IMR-90 (cell line): ENCODE data around the gene MSX1. TPM values are rescaled to one million over a fixed set of nuclear protein-coding genes. Genes with fewer than 3 reads are reported as not detected.

Experiments
- ATAC-seq: fragments of 200-7000 bp; cut with Tn5 transposase; 2 replicates; pipeline ENCODE4 v1.9.1; 2020; ENCODE audit warnings: low read depth, mild to moderate bottlenecking, moderate library complexity
- BruUV-seq: library from RNA; stranded (reverse); fragments of 400-500 nt; replicated peaks from 2 replicates; lab custom pipeline; 2021; lab: Mats Ljungman, UMichigan
- CTCF ChIA-PET: fragments of 300-600 bp; formaldehyde crosslinking; extraction: SDS; loops from one replicate; lab custom pipeline; 2021; ENCODE audit warnings: antibody characterized with exemption; lab: Yijun Ruan, JAX
- POLR2A ChIA-PET: fragments of 300-600 bp; sonication (Branson Sonifier 250); formaldehyde crosslinking; loops from one replicate; lab custom pipeline; 2022; ENCODE audit warnings: antibody characterized with exemption; ENCODE audit not compliant: unreplicated experiment; lab: Charles Lee
- DNase-seq: peaks from one replicate; pipeline ENCODE4 v3.0.0; 2013
- H2AFZ ChIP-seq: replicated peaks from 2 replicates; pipeline ENCODE3; 2013; ENCODE audit warnings: low read length, mild to moderate bottlenecking; ENCODE audit not compliant: poor library complexity
- H2AK5ac ChIP-seq: 2 replicates; pipeline ENCODE4 v1.6.1; 2013; ENCODE audit warnings: low read depth, low read length, inconsistent platforms
- H2AK9ac ChIP-seq: replicated peaks from 2 replicates; pipeline ENCODE3; 2013; ENCODE audit warnings: mild to moderate bottlenecking, low read depth, low read length, moderate library complexity; ENCODE audit not compliant: poor library complexity
- H2BK120ac ChIP-seq: 2 replicates; pipeline ENCODE4 v1.6.1; 2013; ENCODE audit warnings: low read depth, low read length, inconsistent platforms
- H2BK15ac ChIP-seq: 3 replicates; pipeline ENCODE4 v1.6.1; 2013; ENCODE audit warnings: low read depth, low read length, inconsistent platforms
- H2BK20ac ChIP-seq: 2 replicates; pipeline ENCODE4 v1.6.1; 2013; ENCODE audit warnings: low read depth, mild to moderate bottlenecking, inconsistent platforms, low read length, moderate library complexity
- H2BK5ac ChIP-seq: 2 replicates; pipeline ENCODE4 v1.6.1; 2013; ENCODE audit warnings: mild to moderate bottlenecking, low read depth, low read length, inconsistent platforms; ENCODE audit not compliant: poor library complexity, severe bottlenecking
- H3K14ac ChIP-seq: replicated peaks from 2 replicates; pipeline ENCODE4 v1.6.1; 2013; ENCODE audit warnings: low read depth, low read length, inconsistent platforms
- H3K18ac ChIP-seq: 2 replicates; pipeline ENCODE4 v1.6.1; 2013; ENCODE audit warnings: low read depth, low read length, control low read depth
- H3K23ac ChIP-seq: 2 replicates; pipeline ENCODE4 v1.6.1; 2013; ENCODE audit warnings: low read depth, low read length, inconsistent platforms
- H3K27ac ChIP-seq: 2 replicates; pipeline ENCODE4 v1.5.1; 2013; ENCODE audit warnings: mild to moderate bottlenecking, control low read depth, low read length; ENCODE audit not compliant: insufficient read depth
- H3K27me3 ChIP-seq: 2 replicates; pipeline ENCODE4 v1.6.1; 2013; ENCODE audit warnings: low read length; ENCODE audit not compliant: control insufficient read depth, insufficient read depth
- H3K36me3 ChIP-seq: 2 replicates; pipeline ENCODE4 v1.6.1; 2013; ENCODE audit warnings: low read length, mixed read lengths; ENCODE audit not compliant: control insufficient read depth, insufficient read depth
- H3K4ac ChIP-seq: 2 replicates; pipeline ENCODE4 v1.6.1; 2013; ENCODE audit warnings: low read depth, low read length, inconsistent platforms
- H3K4me1 ChIP-seq: 2 replicates; pipeline ENCODE4 v1.6.1; 2013; ENCODE audit warnings: low read length, mixed read lengths; ENCODE audit not compliant: control insufficient read depth, insufficient read depth
- H3K4me2 ChIP-seq: 2 replicates; pipeline ENCODE4 v1.6.1; 2013; ENCODE audit warnings: low read depth, mild to moderate bottlenecking, control low read depth, low read length, moderate library complexity
- H3K4me3 ChIP-seq: 2 replicates; pipeline ENCODE4 v1.5.1; 2013; ENCODE audit warnings: low read depth, mild to moderate bottlenecking, control low read depth, low read length, moderate library complexity; ENCODE audit not compliant: insufficient read depth
- H3K56ac ChIP-seq: 2 replicates; pipeline ENCODE4 v1.6.1; 2013; ENCODE audit warnings: low read length, inconsistent platforms; ENCODE audit not compliant: insufficient read depth; ENCODE audit errors: extremely low read depth
- H3K79me1 ChIP-seq, 2 experiments: 2 replicates each; pipeline ENCODE4 v1.6.1; 2013; ENCODE audit warnings: low read length in 2 of 2, inconsistent platforms in 1 of 2, low read depth in 1 of 2
- H3K9ac ChIP-seq: 2 replicates; pipeline ENCODE4 v1.6.1; 2013; ENCODE audit warnings: low read depth, low read length, control low read depth
- H3K9me1 ChIP-seq: 2 replicates; pipeline ENCODE4 v1.6.1; 2013; ENCODE audit warnings: low read length, inconsistent platforms; ENCODE audit not compliant: insufficient read depth
- H3K9me3 ChIP-seq: 2 replicates; pipeline ENCODE4 v1.6.1; 2013; ENCODE audit warnings: low read length; ENCODE audit not compliant: control insufficient read depth, insufficient read depth
- H4K20me1 ChIP-seq: 2 replicates; pipeline ENCODE4 v1.6.1; 2013; ENCODE audit warnings: low read length, inconsistent platforms; ENCODE audit not compliant: insufficient read depth
- H4K5ac ChIP-seq: 2 replicates; pipeline ENCODE4 v1.6.1; 2013; ENCODE audit warnings: mild to moderate bottlenecking, low read depth, low read length, control low read depth
- H4K8ac ChIP-seq, 2 experiments: 2 replicates each; pipeline ENCODE4 v1.6.1; 2013; ENCODE audit warnings: low read depth in 2 of 2, low read length in 2 of 2, control low read depth in 1 of 2, inconsistent platforms in 1 of 2
- H4K91ac ChIP-seq: 2 replicates; pipeline ENCODE4 v1.6.1; 2013; ENCODE audit warnings: low read depth, low read length, inconsistent platforms; ENCODE audit not compliant: insufficient read depth
- BHLHE40 ChIP-seq: fragments of 150-350 bp; IDR thresholded peaks from 2 replicates; pipeline ENCODE4 v1.6.1; 2016; ENCODE audit warnings: mild to moderate bottlenecking, low read depth, low read length
- CEBPB ChIP-seq: IDR thresholded peaks from 2 replicates; pipeline ENCODE4 v1.6.1; 2012; ENCODE audit warnings: low read depth, low read length, improper control_type of control experiment
- CHD1 ChIP-seq: IDR thresholded peaks from 2 replicates; pipeline ENCODE4 v1.6.1; 2012; ENCODE audit warnings: low read depth, low read length, improper control_type of control experiment
- CTCF ChIP-seq: conservative IDR thresholded peaks from 2 replicates; pipeline ENCODE4 v1.5.1; 2012; ENCODE audit warnings: mild to moderate bottlenecking, low read depth, low read length, improper control_type of control experiment
- ELK1 ChIP-seq: fragments of 150-350 bp; IDR thresholded peaks from 2 replicates; pipeline ENCODE4 v1.6.1; 2016; ENCODE audit warnings: low read depth, mild to moderate bottlenecking, low read length, moderate library complexity, borderline replicate concordance
- FOS ChIP-seq: fragments of 150-350 bp; IDR thresholded peaks from 2 replicates; pipeline ENCODE4 v1.6.1; 2016; ENCODE audit warnings: low read depth, low read length
- MAFK ChIP-seq: IDR thresholded peaks from 2 replicates; pipeline ENCODE4 v1.6.1; 2012; ENCODE audit warnings: low read depth, low read length, improper control_type of control experiment
- MXI1 ChIP-seq: IDR thresholded peaks from 2 replicates; pipeline ENCODE4 v1.6.1; 2012; ENCODE audit warnings: low read depth, mild to moderate bottlenecking, low read length, moderate library complexity, borderline replicate concordance
- NFE2L2 ChIP-seq: fragments of 150-350 bp; IDR thresholded peaks from 2 replicates; pipeline ENCODE4 v1.6.1; 2016; ENCODE audit warnings: low read depth, mild to moderate bottlenecking, low read length
- POLR2A ChIP-seq: IDR thresholded peaks from 2 replicates; pipeline ENCODE4 v1.6.1; 2012; ENCODE audit warnings: mild to moderate bottlenecking, low read depth, low read length
- RAD21 ChIP-seq: IDR thresholded peaks from 2 replicates; pipeline ENCODE4 v1.6.1; 2012; ENCODE audit warnings: low read length, improper control_type of control experiment
- RCOR1 ChIP-seq: IDR thresholded peaks from 2 replicates; pipeline ENCODE4 v1.6.1; 2012; ENCODE audit warnings: mild to moderate bottlenecking, low read length, improper control_type of control experiment; ENCODE audit not compliant: insufficient replicate concordance
- RFX5 ChIP-seq: IDR thresholded peaks from 2 replicates; pipeline ENCODE4 v1.8.0; 2012; ENCODE audit warnings: low read depth, mild to moderate bottlenecking, low read length, moderate library complexity
- SMC3 ChIP-seq: fragments of 150-350 bp; IDR thresholded peaks from 2 replicates; pipeline ENCODE4 v1.6.1; 2016; ENCODE audit warnings: low read depth, mild to moderate bottlenecking, antibody characterized with exemption, low read length, moderate library complexity
- USF2 ChIP-seq: fragments of 150-350 bp; IDR thresholded peaks from 2 replicates; pipeline ENCODE4 v1.6.1; 2017; ENCODE audit warnings: mild to moderate bottlenecking, antibody characterized with exemption, low read length, low read depth
- WGBS, 2 experiments: methylation state at CpG; one replicate each; pipeline versions ENCODE4 v1.1.5 to v1.1.7; 2013; ENCODE audit warnings: missing lambda C conversion rate in 2 of 2; ENCODE audit not compliant: insufficient read length in 1 of 2; ENCODE audit errors: extremely low coverage in 2 of 2; 5-methylcytosine and 5-hydroxymethylcytosine counted together
- dilution Hi-C: fragments of 300-500 bp; cut with HindIII; formaldehyde crosslinking; loops from one replicate; pipeline ENCODE4 v1.14.3; 2018; ENCODE audit warnings: low sequenced_read_pairs; ENCODE audit not compliant: unreplicated experiment
- in situ Hi-C: fragments of 300-500 bp; cut with MboI; formaldehyde crosslinking; loops from 3 replicates; pipeline ENCODE4 v1.14.3; 2019; ENCODE audit warnings: low sequenced_read_pairs, inconsistent platforms, mixed read lengths
- intact Hi-C: fragments of 100-400 bp; cut with micrococcal nuclease; formaldehyde crosslinking; loops from 2 replicates; pipeline ENCODE4 v1.10.0; 2022
- polyA plus RNA-seq, 3 experiments: library from polyadenylated mRNA; depleted of rRNA; stranded (reverse); fragments of >200 nt; gene quantifications; 2 replicates each; pipeline ENCODE4 v1.2.3, GENCODE V29; 2012; ENCODE audit warnings: low replicate concordance in 1 of 3
- total RNA-seq: library from RNA; depleted of rRNA; stranded (reverse); fragments of >200 nt; gene quantifications from 2 replicates; pipeline ENCODE4 v1.2.3, GENCODE V29; 2012

MSX1 gene
- total and polyA plus RNA-seq, 2 of the 4 experiments (the other 2 are of a cell fraction): 1.1 to 3.9 TPM

- no peak overlapping the region for H3K56ac ChIP-seq
- no peaks in the 10 kb centered on the region for H4K20me1 ChIP-seq
- H3K27ac ChIP-seq: no peak overlapping the region
- intact Hi-C loops: no loop called here
- dilution Hi-C loops: no loop called here
- H2BK5ac ChIP-seq: no peak overlapping the region
- H3K9ac ChIP-seq: no peak overlapping the region
- in situ Hi-C loops: no loop called here
- no peak overlapping the region for H3K4me3 ChIP-seq
- H2BK20ac ChIP-seq: no peak overlapping the region
- ATAC-seq (no peak), DNase-seq (no peak)
- no peak overlapping the region for H2BK120ac ChIP-seq
- ChIA-PET POLR2A (no interaction called here), CTCF (no interaction called here)
- H3K27me3 ChIP-seq: peaks cover 24% of the 10 kb centered on the region; the same call in 1 of the 2 replicates
- TF ChIP-seq CHD1 (no peak), SMC3 (no peak), CTCF (no peak), RAD21 (no peak), NFE2L2 (no peak), CEBPB (no peak), POLR2A (no peak), MAFK (no peak), RFX5 (no peak), FOS (no peak), MXI1 (no peak), ELK1 (no peak), RCOR1 (no peak), BHLHE40 (no peak), USF2 (no peak)
- no peak overlapping the region for H3K23ac ChIP-seq
- H3K4me2 ChIP-seq: no peak overlapping the region
- H4K8ac ChIP-seq: no peak overlapping the region
- no peak overlapping the region for H2AK5ac ChIP-seq
- H2BK15ac ChIP-seq: no peak overlapping the region
- no peaks in the 10 kb centered on the region for H3K9me3 ChIP-seq
- no peak overlapping the region for H4K5ac ChIP-seq
- no peak overlapping the region for H3K18ac ChIP-seq
- H3K9me1 ChIP-seq: no peaks in the 10 kb centered on the region
- H3K14ac ChIP-seq: no peak overlapping the region
- no TSS peak for BruUV-seq
- no peak overlapping the region for H2AFZ ChIP-seq
- no peaks in the 10 kb centered on the region for H3K36me3 ChIP-seq
- no peak overlapping the region for H4K91ac ChIP-seq
- 35% methylated on average over 6 of the region's 9 CpGs; no CpG with 5 or more reads in 1 of the 2 experiments for WGBS, 2 experiments
- H3K4me1 ChIP-seq: no peaks in the 10 kb centered on the region
- no peak overlapping the region for H2AK9ac ChIP-seq
- H3K4ac ChIP-seq: no peak overlapping the region
- H3K79me1 ChIP-seq: no peaks in the 10 kb centered on the region
Observed at GRCh38 chr4:4840351-4840750, 19.1 kb upstream of the MSX1 start.
